GM19240 (cell line): ENCODE measurements around the gene CD96.
"Not testable (repeated sequence)": the region's sequence is repeated elsewhere in the genome, so short reads cannot be mapped to it uniquely, and the experiment has no call there.

Experiments
- DNase-seq: peaks from one replicate; pipeline ENCODE4 v3.0.0; 2011; ENCODE audit warnings: low spot score; ENCODE audit not compliant: insufficient read length

CD96 gene

GRCh38 chr3:111561902-111562301 is 19.9 kb downstream of the CD96 start:
- DNase-seq: not testable (repeated sequence)

GRCh38 chr3:111566844-111567243 is 24.8 kb downstream of the CD96 start:
- DNase-seq: no peak

DNA sequence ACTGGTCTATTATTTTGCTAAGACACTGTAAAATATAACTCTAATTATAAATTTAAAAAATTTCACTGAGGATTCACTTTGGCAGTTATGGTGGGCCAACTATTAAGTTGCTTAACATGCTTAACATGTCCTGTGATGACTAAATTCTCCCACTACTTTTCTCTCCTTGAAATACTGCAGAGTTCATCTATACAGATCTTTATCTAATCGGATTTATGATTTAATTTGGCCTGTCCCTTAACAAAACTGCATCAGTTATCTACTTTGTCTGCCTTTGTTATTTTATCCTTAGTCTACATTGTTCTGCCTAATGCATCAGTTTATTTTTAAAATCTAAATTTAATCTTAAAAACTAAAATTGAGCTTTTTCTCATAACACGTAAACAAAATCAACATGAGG is 26.4 kb downstream of the CD96 start:
- no peak for DNase-seq

- DNase-seq: no peak
These were observed 26.9 kb downstream of the CD96 start for GRCh38 chr3:111568911-111569310.

- DNase-seq: no peak
These were observed 28.5 kb downstream of the CD96 start for GRCh38 chr3:111570404-111571030.

GRCh38 chr3:111571282-111571681 is 29.3 kb downstream of the CD96 start:
- no peak for DNase-seq

GRCh38 chr3:111571907-111572460 is 30.0 kb downstream of the CD96 start:
- DNase-seq: no peak

GRCh38 chr3:111577113-111577512 is 35.1 kb downstream of the CD96 start:
- no peak for DNase-seq

DNA sequence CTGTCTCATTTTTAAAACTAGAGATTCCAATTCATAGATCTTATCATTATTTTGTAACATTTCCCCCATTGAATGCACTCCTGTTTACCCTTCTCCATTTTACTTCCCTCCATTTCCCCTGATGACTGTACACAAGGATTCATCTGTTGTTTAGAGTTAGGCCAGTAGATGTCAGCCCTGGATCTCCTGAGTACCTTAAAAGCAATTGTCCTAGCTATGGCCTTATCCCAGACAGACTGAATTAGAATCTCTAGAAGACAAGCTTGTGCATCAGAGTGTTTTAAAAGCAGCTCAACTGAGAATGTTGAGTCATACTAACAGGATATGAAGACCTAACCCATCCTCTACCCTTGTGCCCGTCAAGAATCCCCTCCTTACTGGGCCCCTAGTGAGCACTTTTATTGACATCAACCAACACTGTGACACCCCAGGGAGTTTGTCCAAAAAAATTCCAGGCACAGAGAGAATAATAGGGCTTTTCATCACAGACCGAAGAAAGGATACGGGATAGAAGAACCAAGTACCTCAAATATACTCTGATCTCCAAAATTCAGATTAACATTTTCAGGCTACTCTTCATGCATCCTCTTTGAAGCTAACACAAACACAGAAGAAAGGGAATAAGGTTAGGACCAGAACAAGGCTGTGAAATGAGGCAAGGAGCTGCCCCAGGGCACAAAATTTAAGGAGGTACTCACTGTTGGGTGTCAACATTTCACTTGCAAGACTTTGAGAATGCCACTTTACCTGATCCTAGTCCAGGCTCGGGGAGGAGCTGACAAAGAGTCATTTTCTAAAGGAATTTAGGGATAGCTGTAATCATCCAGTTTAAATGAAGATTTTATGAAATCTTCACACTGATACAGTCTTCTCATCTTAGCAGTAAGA is 36.0 kb downstream of the CD96 start:
- no peak for DNase-seq

DNA sequence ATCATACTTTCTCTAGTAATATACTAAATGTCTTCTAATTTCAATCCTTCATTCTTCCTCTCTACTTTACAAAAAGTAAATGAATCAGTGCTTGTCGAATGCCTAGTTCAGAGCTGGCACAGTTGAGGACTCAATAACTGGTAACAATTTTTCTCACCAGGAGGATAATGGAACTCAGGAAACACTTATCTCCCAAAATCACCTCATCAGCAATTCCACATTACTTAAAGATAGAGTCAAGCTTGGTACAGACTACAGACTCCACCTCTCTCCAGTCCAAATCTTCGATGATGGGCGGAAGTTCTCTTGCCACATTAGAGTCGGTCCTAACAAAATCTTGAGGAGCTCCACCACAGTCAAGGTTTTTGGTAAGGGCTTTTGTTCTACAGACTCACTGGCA is 36.9 kb downstream of the CD96 start:
- no peak for DNase-seq

GRCh38 chr3:111579495-111579894 is 37.5 kb downstream of the CD96 start:
- DNase-seq: no peak

DNA sequence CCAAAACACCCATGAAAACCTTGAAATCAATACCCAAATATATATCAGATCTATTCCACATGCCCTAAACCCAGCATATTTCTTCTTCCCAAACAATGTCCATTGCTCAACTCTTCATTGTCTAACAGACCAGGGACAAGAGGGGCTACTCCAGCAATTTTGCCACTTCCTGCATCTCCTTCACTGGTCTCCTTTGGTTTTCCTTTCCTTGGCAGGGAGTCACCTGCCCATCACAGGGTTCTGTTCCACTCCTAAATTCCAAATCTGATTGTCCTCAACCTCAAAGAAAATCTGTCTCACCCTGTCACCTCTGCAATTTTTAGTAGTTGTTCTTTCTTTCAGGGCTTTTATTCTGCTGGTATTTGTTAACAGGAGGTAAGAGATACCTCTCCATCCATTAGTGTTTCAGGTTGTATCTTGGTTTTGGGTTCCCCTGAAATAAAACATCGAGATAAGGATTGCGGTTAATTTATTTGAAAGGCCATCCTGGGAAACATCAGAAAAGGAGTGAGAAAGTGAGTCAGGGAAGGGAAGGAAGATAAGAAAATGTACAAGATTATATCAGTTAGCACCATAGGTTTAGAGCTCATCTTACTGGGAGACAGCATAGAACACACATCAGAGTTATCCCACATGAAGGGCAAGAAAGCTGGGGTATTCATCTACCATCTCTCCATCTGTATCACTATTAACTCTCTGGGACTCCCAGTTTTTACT is 39.6 kb downstream of the CD96 start:
- no peak for DNase-seq

- DNase-seq: no peak
These were observed 40.1 kb downstream of the CD96 start for GRCh38 chr3:111582120-111582474.

DNA sequence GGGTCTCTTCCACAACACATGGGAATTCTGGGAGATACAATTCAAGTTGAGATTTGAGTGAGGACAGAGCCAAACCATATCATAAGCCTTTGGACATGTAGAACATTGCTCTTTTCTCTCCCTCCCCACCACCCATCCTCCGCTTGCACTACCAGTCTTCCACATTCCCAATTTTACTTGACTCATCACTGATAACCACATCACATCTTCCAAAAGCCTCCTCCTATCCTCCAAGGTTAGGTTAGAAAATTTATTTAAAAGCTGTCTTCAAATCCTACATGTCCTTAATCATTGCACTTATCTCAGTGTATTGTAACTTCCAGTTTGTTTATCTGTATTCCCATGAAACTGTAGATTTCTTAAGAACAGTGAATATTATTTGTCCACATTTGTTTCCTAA is 42.7 kb downstream of the CD96 start:
- no peak for DNase-seq

DNA sequence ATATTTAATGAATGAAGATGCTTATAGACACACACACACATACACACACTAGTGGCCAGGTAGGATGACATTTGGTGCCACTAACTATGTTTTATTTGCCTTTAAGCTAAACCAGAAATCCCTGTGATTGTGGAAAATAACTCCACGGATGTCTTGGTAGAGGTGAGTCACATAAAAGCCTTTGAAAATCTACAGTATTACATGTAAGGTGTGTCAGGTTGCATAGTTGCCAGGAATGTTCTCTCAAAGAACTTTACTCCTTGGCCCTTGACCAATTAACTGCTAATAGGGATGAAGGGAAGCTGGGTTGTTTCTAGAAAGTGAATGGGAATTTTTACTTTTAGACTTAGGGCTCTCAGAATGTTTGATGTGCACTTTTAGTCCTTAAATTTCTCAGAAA is 43.2 kb downstream of the CD96 start:
- no peak for DNase-seq

GRCh38 chr3:111588527-111588926 is 46.5 kb downstream of the CD96 start:
- no peak for DNase-seq

- DNase-seq: no peak
These were observed 47.5 kb downstream of the CD96 start for GRCh38 chr3:111589303-111590142.

DNA sequence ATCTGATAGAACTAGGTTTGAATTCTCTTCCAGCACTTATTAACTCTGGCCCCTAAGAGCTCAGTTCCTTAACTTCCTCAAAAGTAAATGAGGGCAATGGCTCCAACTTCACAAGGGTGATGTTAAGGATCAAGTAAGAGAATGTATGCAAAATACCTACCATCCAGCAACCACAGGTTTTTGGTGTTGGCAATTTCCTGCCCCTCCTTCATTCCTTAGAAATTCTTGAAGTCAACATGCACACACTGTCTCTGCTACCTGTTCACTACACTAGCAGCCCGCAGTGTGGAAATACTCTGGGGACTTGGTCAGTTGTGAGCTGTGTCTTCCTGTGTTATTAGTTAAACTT is 48.1 kb downstream of the CD96 start:
- no peak for DNase-seq

- DNase-seq: no peak
These were observed 49.6 kb downstream of the CD96 start for GRCh38 chr3:111591555-111591954.

DNA sequence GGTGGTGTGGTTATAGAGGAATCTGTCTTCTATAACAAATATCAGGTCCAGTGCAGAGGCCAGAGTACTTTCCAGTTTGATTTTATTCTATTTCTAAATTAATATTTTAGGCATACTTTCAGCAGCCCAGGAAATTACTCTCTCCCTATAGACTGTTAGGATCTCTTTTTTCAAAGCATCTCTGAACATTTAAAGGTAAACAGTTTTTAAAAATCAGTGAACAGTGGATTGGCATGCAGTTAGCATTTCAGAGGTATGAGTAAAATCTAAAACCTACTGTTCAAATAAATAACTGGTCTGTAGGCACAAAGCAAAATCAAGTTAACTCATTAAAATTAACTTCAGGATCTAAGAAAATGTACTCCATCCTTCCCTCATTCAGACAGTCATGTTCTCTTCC is 50.1 kb downstream of the CD96 start:
- DNase-seq: no peak

DNA sequence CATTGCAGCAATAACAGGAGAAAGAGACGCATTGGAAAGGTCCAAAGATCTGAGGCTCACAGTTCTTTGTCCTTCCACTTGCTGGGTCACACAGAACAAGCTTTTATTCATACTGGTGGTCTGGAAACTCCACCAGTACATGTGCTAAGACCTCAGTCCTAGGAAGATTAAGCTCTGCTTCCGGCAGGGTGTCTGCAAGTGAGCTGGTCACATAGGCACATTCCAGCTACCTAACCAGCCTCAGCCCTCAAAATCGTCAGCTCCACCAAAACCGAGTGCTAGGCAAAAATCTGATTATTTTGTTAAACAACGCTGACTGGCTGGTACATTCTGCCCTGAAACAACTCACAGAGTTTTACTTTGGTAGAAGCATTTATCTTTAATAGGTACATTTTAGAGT is 50.9 kb downstream of the CD96 start:
- DNase-seq: no peak
